Activated T-helper 1 cell treated with anti-CD3 and anti-CD28 coated beads, Interleukin-2, amount 50 U/mL, for 16 hours (primary cell): Measurements from ENCODE around the gene ADAMTS4.
A peak's percentile ranks its signal among the peaks of the same experiment; 100 is the strongest.

Source experiments
- DNase-seq, 2 donors: peaks; one replicate each; pipeline ENCODE4 v3.0.0-alpha.2; 2020; ENCODE audit warnings: low read depth in 1 of 2, low spot score in 1 of 2

The ADAMTS4 gene

DNA sequence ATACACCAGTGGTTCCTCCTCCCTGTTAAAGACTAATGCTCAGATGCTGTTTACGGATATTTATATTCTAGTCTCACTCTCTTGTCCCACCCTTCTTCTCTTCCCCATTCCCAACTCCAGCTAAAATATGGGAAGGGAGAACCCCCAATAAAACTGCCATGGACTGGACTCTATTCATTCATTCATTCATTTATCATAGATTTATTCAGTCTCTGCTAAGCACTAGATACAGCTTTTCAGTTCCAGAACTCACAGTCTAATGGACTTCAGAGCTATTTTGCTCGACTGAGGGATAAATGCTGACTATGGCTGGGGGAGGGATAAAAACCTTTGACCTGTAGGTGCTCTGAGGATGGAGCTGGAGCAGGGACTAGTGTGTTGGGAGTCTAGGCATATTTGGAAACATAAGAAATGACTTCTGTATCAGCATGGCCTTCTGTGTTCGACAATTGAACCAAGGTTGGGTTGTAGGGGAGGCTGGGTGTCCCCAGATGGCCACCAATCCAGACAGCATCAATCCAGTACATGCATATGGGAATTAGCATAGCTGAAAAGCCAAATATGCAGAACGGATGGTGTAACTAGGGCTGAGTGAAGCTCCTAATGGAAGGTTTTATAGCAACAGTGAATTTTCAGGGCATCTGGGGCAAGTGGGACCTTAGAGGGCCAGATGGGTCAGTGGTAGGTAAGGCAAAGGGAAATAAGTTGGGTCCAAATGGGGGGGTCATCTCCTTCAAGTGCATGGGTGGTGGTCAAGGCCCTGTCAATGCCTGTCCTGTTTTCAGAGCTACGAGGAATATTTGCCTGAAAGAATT lies 20.4 kb upstream of the ADAMTS4 start:
- no peak for DNase-seq

GRCh38 chr1:161218301-161219077 lies 19.6 kb upstream of the ADAMTS4 start:
- DNase-seq, result no peak

GRCh38 chr1:161217831-161218230 lies 19.0 kb upstream of the ADAMTS4 start:
- DNase-seq, result no peak

DNA sequence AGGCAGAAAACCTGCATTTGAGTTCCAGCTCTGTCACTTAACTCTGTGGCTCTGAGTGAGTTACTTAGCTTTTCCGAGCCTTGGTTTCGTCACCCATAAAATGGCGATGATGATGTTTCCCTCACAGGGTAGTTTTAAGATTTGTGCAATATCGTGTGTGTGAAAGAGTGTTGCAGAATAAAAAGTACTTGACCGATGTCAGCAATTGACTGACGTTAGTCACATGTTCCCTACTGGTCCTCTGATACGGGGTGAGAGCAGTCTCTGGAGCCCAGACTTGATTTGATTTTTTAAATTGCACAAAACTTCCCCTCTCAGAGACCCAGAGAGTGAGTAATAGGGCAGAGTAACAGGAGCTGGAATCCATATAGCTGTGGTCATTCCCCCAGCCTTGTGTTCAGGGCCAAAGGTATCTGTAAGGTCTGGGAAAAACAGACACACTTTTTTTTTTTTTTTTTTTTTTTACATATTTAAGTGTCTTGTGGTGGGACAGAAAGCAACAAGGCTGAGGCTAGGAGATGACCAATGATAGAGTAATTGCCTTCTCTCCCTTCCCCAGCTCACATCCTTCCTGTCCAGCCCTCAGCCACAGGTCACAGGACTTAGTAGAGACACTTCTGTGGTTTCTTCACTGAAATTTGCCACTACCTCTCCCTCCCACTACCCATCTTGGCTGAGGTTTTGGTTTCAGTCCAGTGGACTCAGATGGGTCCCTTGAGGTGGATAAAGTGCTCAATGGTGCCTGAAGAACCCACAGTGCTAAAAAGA lies 18.3 kb upstream of the ADAMTS4 start:
- DNase-seq, result no peak

GRCh38 chr1:161215076-161215475 lies 16.2 kb upstream of the ADAMTS4 start, which contains the start of gene FCER1G:
Gene FCER1G, plus strand, starts transcription at chr1:161215295. Its CDS starts 27 bp downstream, at chr1:161215322.
- DNase-seq, result no peak

DNA sequence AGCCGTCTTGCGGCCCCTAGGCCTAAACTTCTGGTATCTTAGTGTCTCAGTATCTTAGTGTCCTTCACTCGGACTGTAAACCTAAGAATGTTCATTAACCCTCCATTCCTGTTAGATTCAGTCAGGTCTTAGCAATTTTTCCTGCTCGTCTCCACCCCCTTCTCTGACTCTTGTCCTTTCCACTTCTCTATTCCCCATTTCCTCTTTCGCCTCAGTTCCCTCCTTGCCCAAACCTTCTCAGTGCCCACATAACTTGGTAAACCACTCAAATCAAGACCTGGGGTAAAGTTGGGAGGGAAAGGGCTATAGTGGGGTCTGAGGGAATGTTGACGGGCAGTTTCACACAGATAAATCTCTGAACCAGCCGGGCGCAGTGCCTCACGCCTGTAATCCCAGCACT lies 15.5 kb upstream of the ADAMTS4 start:
- no peak for DNase-seq

DNA sequence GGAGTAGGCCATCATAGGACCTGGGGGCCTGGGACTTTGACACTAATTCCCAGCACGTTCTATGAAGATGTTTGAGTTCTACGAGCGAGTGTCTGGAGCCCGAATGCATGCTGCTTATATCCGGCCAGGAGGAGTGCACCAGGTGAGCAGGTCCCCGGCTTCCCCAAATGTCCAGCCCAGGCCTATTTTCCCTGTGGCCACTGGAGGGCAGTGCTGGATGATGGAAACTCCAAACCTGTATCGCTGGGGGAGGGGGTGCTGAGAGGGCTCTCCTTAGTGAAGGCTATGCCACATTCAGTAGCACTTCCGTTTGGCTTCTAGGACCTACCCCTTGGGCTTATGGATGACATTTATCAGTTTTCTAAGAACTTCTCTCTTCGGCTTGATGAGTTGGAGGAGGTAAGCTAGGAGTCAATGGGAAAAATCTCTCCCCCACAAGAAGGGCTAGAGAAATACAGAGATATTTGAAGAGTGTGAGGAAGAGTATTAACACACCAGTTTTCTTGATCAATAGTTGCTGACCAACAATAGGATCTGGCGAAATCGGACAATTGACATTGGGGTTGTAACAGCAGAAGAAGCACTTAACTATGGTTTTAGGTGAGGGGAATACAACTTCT lies 11.0 kb upstream of the ADAMTS4 start:
- peak; percentile 43 to 45 for DNase-seq

DNA sequence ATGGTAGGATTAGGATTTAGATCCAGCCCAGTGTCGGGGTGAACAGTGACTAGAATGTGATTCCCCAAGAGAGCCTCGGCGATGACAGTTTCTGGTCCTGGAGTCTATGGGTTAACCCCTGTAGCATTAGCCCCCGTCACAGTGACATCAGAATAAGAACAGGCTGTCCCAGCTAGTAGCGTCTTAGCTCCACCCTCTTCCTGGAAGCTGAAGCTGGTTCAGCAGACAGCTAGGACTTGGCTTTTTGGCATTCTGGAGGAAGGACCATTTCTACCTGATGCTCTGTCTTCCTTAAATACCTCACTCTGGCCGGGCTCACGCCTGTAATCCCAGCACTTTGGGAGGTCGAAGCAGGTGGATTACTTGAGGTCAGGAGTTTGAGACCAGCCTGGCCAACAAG lies 8.3 kb upstream of the ADAMTS4 start:
- no peak for DNase-seq

DNA sequence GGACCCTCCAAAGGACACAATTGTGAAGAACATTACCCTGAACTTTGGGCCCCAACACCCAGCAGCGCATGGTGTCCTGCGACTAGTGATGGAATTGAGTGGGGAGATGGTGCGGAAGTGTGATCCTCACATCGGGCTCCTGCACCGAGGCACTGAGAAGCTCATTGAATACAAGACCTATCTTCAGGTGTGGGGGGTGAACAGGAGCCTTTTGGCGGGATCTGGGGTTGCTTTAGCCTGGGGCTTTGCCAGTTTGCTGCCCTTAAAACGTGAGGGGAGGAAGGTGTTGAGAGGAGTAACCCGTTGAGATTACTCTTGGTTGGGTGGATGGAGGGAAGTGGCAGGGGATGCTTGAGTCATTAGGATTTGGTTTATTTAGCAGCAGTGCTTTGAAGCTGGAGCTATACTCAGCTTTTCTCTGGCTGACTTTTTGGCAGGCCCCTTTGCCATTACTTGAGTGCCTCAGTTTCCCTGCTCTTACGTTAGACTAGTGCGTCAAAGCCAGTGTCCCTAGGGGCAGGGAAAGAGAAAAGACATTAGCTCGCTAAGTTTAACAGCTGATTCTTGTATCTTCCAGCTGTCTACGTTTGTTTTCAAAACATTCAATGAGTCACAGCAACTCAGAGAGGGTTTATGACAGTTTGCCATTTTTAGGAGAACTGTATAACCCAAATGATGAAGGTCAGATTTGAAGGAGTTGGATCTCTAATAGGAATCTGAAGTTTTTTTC lies 7.7 kb upstream of the ADAMTS4 start:
- no peak for DNase-seq

DNA sequence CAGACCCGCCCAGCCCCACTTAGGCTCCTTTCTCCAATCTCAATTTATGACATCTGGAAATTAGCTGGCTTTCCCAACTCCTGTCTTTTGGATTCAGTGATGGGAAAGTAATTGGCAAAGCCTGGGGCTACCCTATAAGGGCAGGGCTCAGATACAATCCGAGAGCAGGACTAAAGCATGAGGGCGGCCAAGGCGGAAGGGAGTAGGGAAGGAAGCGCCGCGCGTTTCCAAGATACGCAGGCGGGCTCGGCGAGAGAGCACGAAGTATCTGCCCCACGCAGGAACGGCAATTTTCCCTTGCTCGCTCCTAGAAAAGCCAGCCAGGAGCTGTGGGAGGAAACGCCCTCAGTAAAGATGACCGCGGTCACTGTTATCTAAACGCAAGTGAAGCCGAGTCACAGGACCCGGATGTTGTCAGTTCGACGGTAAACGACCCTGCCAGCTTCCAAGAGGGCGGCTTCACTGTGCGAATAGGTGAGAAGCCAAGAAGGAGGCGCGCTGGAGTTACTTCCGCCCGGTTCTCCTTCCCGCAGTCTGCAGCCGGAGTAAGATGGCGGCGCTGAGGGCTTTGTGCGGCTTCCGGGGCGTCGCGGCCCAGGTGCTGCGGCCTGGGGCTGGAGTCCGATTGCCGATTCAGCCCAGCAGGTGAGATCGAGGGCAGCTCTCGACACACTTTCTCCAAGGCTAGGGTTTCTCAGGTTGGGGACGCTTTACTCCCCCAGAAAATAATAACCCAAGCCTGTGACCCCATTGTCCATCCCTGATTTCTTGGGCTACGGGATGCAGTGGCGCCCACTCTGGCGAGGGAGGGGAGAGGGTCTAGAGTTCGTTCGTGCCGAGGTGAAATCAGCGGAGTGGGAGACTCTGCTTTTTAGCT lies 3.2 kb upstream of the ADAMTS4 start, which contains the start of gene NDUFS2:
TSS of gene NDUFS2 (plus strand) at position 532 of the 877 bp plus-strand sequence. CDS start at position 551, 19 bp downstream.
- DNase-seq, result peak; percentile 85 to 89

- DNase-seq, result no peak
Measured at GRCh38 chr1:161200992-161201835, 2.4 kb upstream of the ADAMTS4 start.

- no peak for DNase-seq
Measured at GRCh38 chr1:161200421-161200991, 1.7 kb upstream of the ADAMTS4 start.

DNA sequence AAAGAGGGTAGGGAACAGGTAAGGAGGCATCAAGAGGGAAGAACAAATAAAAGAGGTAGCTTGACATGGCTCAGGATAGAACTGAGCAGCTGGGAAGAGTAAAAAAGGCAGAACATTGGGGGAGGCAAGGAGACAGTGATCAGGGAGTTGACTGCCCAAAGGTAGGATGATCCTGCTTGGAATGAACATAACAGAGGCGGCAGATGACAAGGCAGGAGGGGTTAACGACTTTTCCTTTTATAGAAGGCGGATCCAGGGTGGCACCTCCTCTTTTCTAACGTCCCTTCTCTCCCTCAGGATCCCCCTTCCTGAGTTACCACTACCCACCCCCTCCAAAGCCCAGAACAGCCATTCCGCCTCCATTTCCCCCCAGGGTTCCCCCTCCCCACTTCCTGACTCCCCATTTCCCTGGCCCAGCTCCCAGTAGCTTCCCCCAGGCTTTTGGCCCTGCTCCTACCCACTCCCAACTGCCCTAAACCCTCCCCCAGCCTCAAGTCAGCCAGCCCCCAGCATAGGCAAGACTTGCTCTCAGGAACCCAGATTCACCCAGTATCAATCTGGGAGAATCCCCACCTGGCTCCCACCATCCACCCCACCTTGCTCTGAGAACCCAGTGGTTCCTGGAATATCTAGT lies 769 bp upstream of the ADAMTS4 start:
- DNase-seq, result no peak

- no peak for DNase-seq
Measured at GRCh38 chr1:161198194-161198896, 509 bp downstream of the ADAMTS4 start.

GRCh38 chr1:161197560-161198193 lies 1.2 kb downstream of the ADAMTS4 start:
- DNase-seq, result no peak
